Cardiac fibroblast (primary cell): ENCODE data around the gene RAB22A.
"Not testable (repeated sequence)": the region's sequence is repeated elsewhere in the genome, so short reads cannot be mapped to it uniquely, and the experiment has no call there.

Experiments used
- DNase-seq, 2 donors: peaks; one replicate each; pipeline versions ENCODE4 v3.0.0 to v3.0.0-alpha.2; 2010; ENCODE audit warnings: low read depth in 2 of 2
- H3K4me3 ChIP-seq, 2 donors: replicated peaks in 1 of 2; 1 replicate in 1 of 2; 2 replicates in 1 of 2; pipeline ENCODE4 v1.5.1; 2011; ENCODE audit warnings: low read depth in 2 of 2, low read length in 2 of 2, mild to moderate bottlenecking in 2 of 2, moderate library complexity in 1 of 2
- CTCF ChIP-seq: IDR thresholded peaks from one replicate; pipeline ENCODE4 v1.5.1; 2011; ENCODE audit warnings: low read depth, mild to moderate bottlenecking, low read length, inconsistent platforms

The RAB22A gene

GRCh38 chr20:58408603-58409246 lies 99.2 kb downstream of the RAB22A start:
- peak in 1 of 2 donors; percentile 49 for DNase-seq
- H3K4me3 ChIP-seq = no peak overlapping the region

GRCh38 chr20:58414216-58414615 lies 104.7 kb downstream of the RAB22A start:
- DNase-seq, H3K4me3 ChIP-seq: not testable (repeated sequence)

More at GRCh38 chr20:58408603-58409246, 99.2 kb downstream of the RAB22A start:
- no peak for TF ChIP-seq CTCF

GRCh38 chr20:58414786-58415185 lies 105.3 kb downstream of the RAB22A start:
- H3K4me3 ChIP-seq, DNase-seq: not testable (repeated sequence)

DNA sequence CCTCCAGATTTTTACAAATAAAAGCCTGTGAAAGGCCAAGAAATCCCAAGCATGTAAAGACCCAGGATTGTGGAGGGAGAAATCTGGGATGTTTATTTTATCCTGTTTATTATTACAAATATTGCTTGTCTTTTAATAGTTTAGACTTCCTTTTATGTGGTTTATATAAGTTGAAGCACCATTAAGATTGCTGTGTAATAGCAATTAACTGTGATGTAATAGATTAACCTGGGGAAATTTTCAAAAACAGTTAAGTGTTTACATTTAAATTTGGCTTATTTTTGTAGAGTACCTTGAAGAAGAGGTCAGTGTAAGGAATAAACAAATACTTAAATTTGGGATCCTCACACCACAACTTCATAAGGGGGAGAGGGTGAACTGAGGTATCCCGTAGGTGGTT lies 106.5 kb downstream of the RAB22A start:
- no peak for DNase-seq
- no peak for TF ChIP-seq CTCF
- no peak overlapping the region for H3K4me3 ChIP-seq

DNA sequence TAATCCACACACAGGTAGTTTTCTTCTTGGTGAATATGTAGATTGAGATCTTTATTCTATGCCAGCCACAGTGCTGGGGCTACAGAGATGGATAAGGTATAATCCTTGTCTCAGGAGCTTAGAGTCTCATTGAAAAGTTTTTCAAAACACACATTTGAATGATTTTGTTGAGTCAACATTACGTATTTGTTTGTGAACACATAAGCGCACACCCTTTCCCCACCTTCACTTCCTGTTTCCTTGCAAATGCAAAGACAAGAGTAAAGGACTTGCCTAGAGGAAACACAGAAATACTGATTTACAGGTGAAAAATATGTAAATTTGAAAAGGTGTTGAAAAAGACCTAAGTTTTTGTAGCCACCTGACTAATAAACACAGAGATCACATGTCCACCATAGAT lies 107.3 kb downstream of the RAB22A start:
- no peak for TF ChIP-seq CTCF
- no peak overlapping the region for H3K4me3 ChIP-seq
- no peak for DNase-seq
